ENCODE measurements around the gene DDX46. TPM values are rescaled to one million over a fixed set of nuclear protein-coding genes. Genes with fewer than 3 reads are reported as not detected.
"Not testable (repeated sequence)": the region's sequence is repeated elsewhere in the genome, so short reads cannot be mapped to it uniquely, and the experiment has no call there.

DDX46 gene
- total RNA-seq, 2 donors from 2014 or later, result 81.9 to 93.2 TPM

GRCh38 chr5:134837530-134838181 is 79.1 kb downstream of the DDX46 start:
- Mint-ChIP-seq H3K36me3 (ENCODE audit: insufficient read depth in 2 of 2) (peaks cover 0 to 3% of the 10 kb centered on the region in 2 donors), H3K4me3 (no peak overlapping the region), H3K4me1 (ENCODE audit: low read depth) (no peaks in the 10 kb centered on the region), H3K27me3 (ENCODE audit: low read depth) (no peaks in the 10 kb centered on the region), H3K27ac (no peak overlapping the region), H3K9me3 (no peaks in the 10 kb centered on the region)
- no peak for DNase-seq
- ATAC-seq (replicated peaks in 1 of 2), result no peak

- not testable (repeated sequence) for DNase-seq; H3K27ac Mint-ChIP-seq; ATAC-seq (replicated peaks in 1 of 2); H3K4me3 Mint-ChIP-seq; H3K36me3 Mint-ChIP-seq (ENCODE audit: insufficient read depth in 2 of 2); H3K27me3 Mint-ChIP-seq (ENCODE audit: low read depth); H3K4me1 Mint-ChIP-seq (ENCODE audit: low read depth); H3K9me3 Mint-ChIP-seq
Measured at GRCh38 chr5:134838361-134838760, 79.8 kb downstream of the DDX46 start.

GRCh38 chr5:134840811-134841210 is 82.2 kb downstream of the DDX46 start:
- Mint-ChIP-seq H3K36me3 (ENCODE audit: insufficient read depth in 2 of 2) (peaks cover 0 to 2% of the 10 kb centered on the region in 2 donors), H3K27ac (no peak overlapping the region), H3K27me3 (ENCODE audit: low read depth) (no peaks in the 10 kb centered on the region), H3K9me3 (no peaks in the 10 kb centered on the region), H3K4me1 (ENCODE audit: low read depth) (peaks cover 12% of the 10 kb centered on the region), H3K4me3 (no peak overlapping the region)
- ATAC-seq (replicated peaks in 1 of 2) (no peak), DNase-seq (no peak)

GRCh38 chr5:134844252-134844651 is 85.7 kb downstream of the DDX46 start:
- no peak for DNase-seq
- Mint-ChIP-seq H3K4me1 (ENCODE audit: low read depth) (peaks cover 31% of the 10 kb centered on the region), H3K27ac (peak overlapping the region; percentile 85), H3K27me3 (ENCODE audit: low read depth) (no peaks in the 10 kb centered on the region), H3K36me3 (ENCODE audit: insufficient read depth in 2 of 2) (peaks cover 3% of the 10 kb centered on the region in 2 donors), H3K4me3 (no peak overlapping the region), H3K9me3 (no peaks in the 10 kb centered on the region)
- ATAC-seq (replicated peaks in 1 of 2), result no peak

GRCh38 chr5:134845335-134845851 is 86.8 kb downstream of the DDX46 start:
- Mint-ChIP-seq H3K4me1 (ENCODE audit: low read depth) (peaks cover 37% of the 10 kb centered on the region), H3K36me3 (ENCODE audit: insufficient read depth in 2 of 2) (peaks cover 3 to 6% of the 10 kb centered on the region in 2 donors), H3K9me3 (no peaks in the 10 kb centered on the region), H3K27me3 (ENCODE audit: low read depth) (no peaks in the 10 kb centered on the region), H3K27ac (peak overlapping the region; percentile 97), H3K4me3 (peak overlapping the region; percentile 85 to 98)
- DNase-seq, result no peak
- ATAC-seq (replicated peaks in 1 of 2), result no peak

GRCh38 chr5:134845852-134846640 is 87.5 kb downstream of the DDX46 start, which contains the start of gene C5orf24:
Gene C5orf24 (plus strand): TSS chr5:134845968. CDS start chr5:134854901, 8,933 bp downstream.
- peaks cover 3 to 4% of the 10 kb centered on the region in 2 donors for H3K36me3 Mint-ChIP-seq (ENCODE audit: insufficient read depth in 2 of 2)
- no peaks in the 10 kb centered on the region for H3K9me3 Mint-ChIP-seq
- peak within 1 kb of the TSS; percentile 85 to 98 for H3K4me3 Mint-ChIP-seq
- peak; percentile 94 to 95 for DNase-seq
- no peaks in the 10 kb centered on the region for H3K27me3 Mint-ChIP-seq (ENCODE audit: low read depth)
- ATAC-seq (replicated peaks in 1 of 2), result peak; percentile 97 to 98
- peak within 1 kb of the TSS; percentile 99 for H3K27ac Mint-ChIP-seq
- H3K4me1 Mint-ChIP-seq (ENCODE audit: low read depth), result peaks cover 39% of the 10 kb centered on the region

GRCh38 chr5:134846641-134846960 is 88.0 kb downstream of the DDX46 start:
- no peak for ATAC-seq (replicated peaks in 1 of 2)

GRCh38 chr5:134849434-134849933 is 90.9 kb downstream of the DDX46 start:
- H3K4me3 Mint-ChIP-seq; DNase-seq; ATAC-seq (replicated peaks in 1 of 2); H3K9me3 Mint-ChIP-seq; H3K27me3 Mint-ChIP-seq (ENCODE audit: low read depth): not testable (repeated sequence)
- peak overlapping the region; percentile 60 for H3K27ac Mint-ChIP-seq
- H3K36me3 Mint-ChIP-seq (ENCODE audit: insufficient read depth in 2 of 2), result peaks cover 5 to 11% of the 10 kb centered on the region in 2 donors
- H3K4me1 Mint-ChIP-seq (ENCODE audit: low read depth), result peaks cover 54% of the 10 kb centered on the region

More at GRCh38 chr5:134846641-134846960, 88.0 kb downstream of the DDX46 start:
- no peaks in the 10 kb centered on the region for H3K9me3 Mint-ChIP-seq
- DNase-seq, result peak; percentile 23 to 28
- peak overlapping the region; percentile 85 to 98 for H3K4me3 Mint-ChIP-seq
- H3K36me3 Mint-ChIP-seq (ENCODE audit: insufficient read depth in 2 of 2), result peaks cover 3 to 4% of the 10 kb centered on the region in 2 donors
- peak overlapping the region; percentile 99 for H3K27ac Mint-ChIP-seq
- peaks cover 45% of the 10 kb centered on the region for H3K4me1 Mint-ChIP-seq (ENCODE audit: low read depth)
- no peaks in the 10 kb centered on the region for H3K27me3 Mint-ChIP-seq (ENCODE audit: low read depth)

GRCh38 chr5:134851307-134851923 is 92.8 kb downstream of the DDX46 start:
- Mint-ChIP-seq H3K36me3 (ENCODE audit: insufficient read depth in 2 of 2) (peaks cover 6 to 13% of the 10 kb centered on the region in 2 donors), H3K27ac (peak overlapping the region; percentile 72), H3K4me1 (ENCODE audit: low read depth) (peaks cover 42% of the 10 kb centered on the region), H3K9me3 (no peaks in the 10 kb centered on the region), H3K4me3 (no peak overlapping the region), H3K27me3 (ENCODE audit: low read depth) (no peaks in the 10 kb centered on the region)
- no peak for DNase-seq
- peak; percentile 25 to 28 for ATAC-seq (replicated peaks in 1 of 2)

- not testable (repeated sequence) for DNase-seq
- H3K4me1 Mint-ChIP-seq (ENCODE audit: low read depth), result peaks cover 14% of the 10 kb centered on the region
Measured at GRCh38 chr5:134856465-134856864, 97.9 kb downstream of the DDX46 start.

GRCh38 chr5:134857401-134857800 is 98.8 kb downstream of the DDX46 start:
- DNase-seq (no peak), ATAC-seq (replicated peaks in 1 of 2) (no peak)
- Mint-ChIP-seq H3K36me3 (ENCODE audit: insufficient read depth in 2 of 2) (peaks cover 7 to 15% of the 10 kb centered on the region in 2 donors), H3K9me3 (no peaks in the 10 kb centered on the region), H3K27ac (peak overlapping the region; percentile 73), H3K4me3 (no peak overlapping the region), H3K27me3 (ENCODE audit: low read depth) (no peaks in the 10 kb centered on the region), H3K4me1 (ENCODE audit: low read depth) (peaks cover 9% of the 10 kb centered on the region)

More at GRCh38 chr5:134856465-134856864, 97.9 kb downstream of the DDX46 start:
- H3K27me3 Mint-ChIP-seq (ENCODE audit: low read depth); H3K27ac Mint-ChIP-seq; H3K4me3 Mint-ChIP-seq; H3K9me3 Mint-ChIP-seq; ATAC-seq (replicated peaks in 1 of 2): not testable (repeated sequence)
- H3K36me3 Mint-ChIP-seq (ENCODE audit: insufficient read depth in 2 of 2), result peaks cover 7 to 17% of the 10 kb centered on the region in 2 donors

- peaks cover 2 to 5% of the 10 kb centered on the region in 2 donors for H3K36me3 Mint-ChIP-seq (ENCODE audit: insufficient read depth in 2 of 2)
- ATAC-seq (replicated peaks in 1 of 2), result no peak
- H3K4me1 Mint-ChIP-seq (ENCODE audit: low read depth), result no peaks in the 10 kb centered on the region
- H3K4me3 Mint-ChIP-seq, result no peak overlapping the region
- no peaks in the 10 kb centered on the region for H3K27me3 Mint-ChIP-seq (ENCODE audit: low read depth)
- no peak overlapping the region for H3K27ac Mint-ChIP-seq
- H3K9me3 Mint-ChIP-seq, result no peaks in the 10 kb centered on the region
- no peak for DNase-seq
Measured at GRCh38 chr5:134864707-134865106, 106.1 kb downstream of the DDX46 start.
